HFFc6 (cell line): Measurements from ENCODE around the gene HOXA4. TPM values are rescaled to one million over a fixed set of nuclear protein-coding genes. Genes with fewer than 3 reads are reported as not detected.

Experiments used
- DNase-seq: peaks from one replicate; pipeline ENCODE4 v3.0.0-alpha.2; 2018
- H3K27ac Mint-ChIP-seq: 2 replicates; pipeline ENCODE4 v1.8.0; 2020; ENCODE audit warnings: mild to moderate bottlenecking, mixed read lengths
- H3K27me3 Mint-ChIP-seq: 2 replicates; pipeline ENCODE4 v1.8.0; 2021; ENCODE audit warnings: mild to moderate bottlenecking, moderate library complexity, mixed read lengths; ENCODE audit not compliant: insufficient read depth
- H3K36me3 Mint-ChIP-seq: 2 replicates; pipeline ENCODE4 v1.8.0; 2021; ENCODE audit warnings: low read depth, mixed read lengths
- H3K4me1 Mint-ChIP-seq: 2 replicates; pipeline ENCODE4 v1.8.0; 2020; ENCODE audit warnings: low read depth, mixed read lengths
- H3K4me3 Mint-ChIP-seq: 2 replicates; pipeline ENCODE4 v1.8.0; 2020; ENCODE audit warnings: mild to moderate bottlenecking, moderate library complexity, mixed read lengths
- H3K9me3 Mint-ChIP-seq: 2 replicates; pipeline ENCODE4 v1.8.0; 2020; ENCODE audit warnings: mild to moderate bottlenecking, mixed read lengths
- total RNA-seq, 6 experiments: library from RNA; stranded (reverse); fragmentation: NEBNext Ultra II Directional; extraction: Animal tissue kit (Norgen Biotek cat#: 25700); gene quantifications; 2 replicates in 1 of 6; 3 replicates in 5 of 6; pipeline ENCODE4 v1.2.3, GENCODE V29; 2021
- TF ChIP-seq, protein P1 (sequence below): fragments of 200-600 bp; sonication (generic); IDR thresholded peaks from 2 replicates; pipeline ENCODE4 v1.5.0; 2021; ENCODE audit warnings: antibody characterized with exemption, mild to moderate bottlenecking

Gene HOXA4
- total RNA-seq, 6 experiments from 2014 or later: 0.38 to 1.0 (median 0.47) TPM

DNA sequence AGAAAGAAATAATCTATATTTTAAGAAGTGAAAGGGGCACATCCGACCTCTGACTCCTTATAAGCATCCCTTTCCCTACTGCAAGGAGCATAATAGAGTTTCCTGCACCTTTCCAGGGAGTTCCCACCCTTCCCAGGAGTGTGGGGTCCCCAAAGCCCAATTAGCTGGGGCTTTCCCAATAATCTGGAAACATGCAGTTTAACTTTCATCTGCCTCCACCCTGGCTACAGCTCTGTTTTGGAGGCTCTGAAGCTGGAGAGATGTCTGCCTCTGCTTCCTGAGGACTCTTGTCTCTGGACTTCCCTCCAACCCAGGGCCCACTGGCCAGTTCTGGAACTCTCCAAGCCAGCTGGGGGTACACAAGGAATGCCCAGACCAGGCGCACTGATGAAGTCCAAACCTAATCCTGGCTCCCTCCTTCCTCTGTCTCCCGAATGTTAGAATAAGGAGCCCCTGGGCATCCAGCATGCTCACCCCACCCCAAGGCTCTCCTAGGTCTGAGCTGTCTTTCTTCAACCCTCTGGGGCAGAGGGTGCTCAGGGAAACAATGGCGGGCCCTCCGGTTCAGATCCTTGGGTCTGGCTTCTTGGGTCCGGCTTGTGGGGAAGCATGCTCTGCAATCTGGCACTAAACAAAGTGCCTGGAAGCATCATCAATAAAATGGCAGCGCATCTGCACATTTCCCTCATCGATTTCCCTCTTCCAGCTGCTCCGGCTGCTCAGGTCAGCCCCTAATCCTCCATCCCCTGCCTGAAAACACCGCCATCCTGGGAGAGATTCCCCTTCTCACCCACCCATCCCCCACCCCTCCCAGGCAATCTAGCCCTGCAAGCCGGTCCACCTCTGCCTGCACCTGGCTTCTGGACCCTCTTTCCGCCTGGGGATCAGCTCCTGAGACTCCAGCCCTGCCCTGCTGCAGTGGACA is 13.3 kb downstream of the HOXA4 start:
- no peak overlapping the region for H3K4me3 Mint-ChIP-seq
- H3K4me1 Mint-ChIP-seq: peaks cover 15% of the 10 kb centered on the region
- H3K9me3 Mint-ChIP-seq: no peaks in the 10 kb centered on the region
- DNase-seq: no peak
- no peak overlapping the region for H3K27ac Mint-ChIP-seq
- H3K36me3 Mint-ChIP-seq: no peaks in the 10 kb centered on the region; the same call in 1 of the 2 replicates
- TF ChIP-seq, protein P1, sequence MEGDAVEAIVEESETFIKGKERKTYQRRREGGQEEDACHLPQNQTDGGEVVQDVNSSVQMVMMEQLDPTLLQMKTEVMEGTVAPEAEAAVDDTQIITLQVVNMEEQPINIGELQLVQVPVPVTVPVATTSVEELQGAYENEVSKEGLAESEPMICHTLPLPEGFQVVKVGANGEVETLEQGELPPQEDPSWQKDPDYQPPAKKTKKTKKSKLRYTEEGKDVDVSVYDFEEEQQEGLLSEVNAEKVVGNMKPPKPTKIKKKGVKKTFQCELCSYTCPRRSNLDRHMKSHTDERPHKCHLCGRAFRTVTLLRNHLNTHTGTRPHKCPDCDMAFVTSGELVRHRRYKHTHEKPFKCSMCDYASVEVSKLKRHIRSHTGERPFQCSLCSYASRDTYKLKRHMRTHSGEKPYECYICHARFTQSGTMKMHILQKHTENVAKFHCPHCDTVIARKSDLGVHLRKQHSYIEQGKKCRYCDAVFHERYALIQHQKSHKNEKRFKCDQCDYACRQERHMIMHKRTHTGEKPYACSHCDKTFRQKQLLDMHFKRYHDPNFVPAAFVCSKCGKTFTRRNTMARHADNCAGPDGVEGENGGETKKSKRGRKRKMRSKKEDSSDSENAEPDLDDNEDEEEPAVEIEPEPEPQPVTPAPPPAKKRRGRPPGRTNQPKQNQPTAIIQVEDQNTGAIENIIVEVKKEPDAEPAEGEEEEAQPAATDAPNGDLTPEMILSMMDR: no peak
- peaks cover 22% of the 10 kb centered on the region for H3K27me3 Mint-ChIP-seq

DNA sequence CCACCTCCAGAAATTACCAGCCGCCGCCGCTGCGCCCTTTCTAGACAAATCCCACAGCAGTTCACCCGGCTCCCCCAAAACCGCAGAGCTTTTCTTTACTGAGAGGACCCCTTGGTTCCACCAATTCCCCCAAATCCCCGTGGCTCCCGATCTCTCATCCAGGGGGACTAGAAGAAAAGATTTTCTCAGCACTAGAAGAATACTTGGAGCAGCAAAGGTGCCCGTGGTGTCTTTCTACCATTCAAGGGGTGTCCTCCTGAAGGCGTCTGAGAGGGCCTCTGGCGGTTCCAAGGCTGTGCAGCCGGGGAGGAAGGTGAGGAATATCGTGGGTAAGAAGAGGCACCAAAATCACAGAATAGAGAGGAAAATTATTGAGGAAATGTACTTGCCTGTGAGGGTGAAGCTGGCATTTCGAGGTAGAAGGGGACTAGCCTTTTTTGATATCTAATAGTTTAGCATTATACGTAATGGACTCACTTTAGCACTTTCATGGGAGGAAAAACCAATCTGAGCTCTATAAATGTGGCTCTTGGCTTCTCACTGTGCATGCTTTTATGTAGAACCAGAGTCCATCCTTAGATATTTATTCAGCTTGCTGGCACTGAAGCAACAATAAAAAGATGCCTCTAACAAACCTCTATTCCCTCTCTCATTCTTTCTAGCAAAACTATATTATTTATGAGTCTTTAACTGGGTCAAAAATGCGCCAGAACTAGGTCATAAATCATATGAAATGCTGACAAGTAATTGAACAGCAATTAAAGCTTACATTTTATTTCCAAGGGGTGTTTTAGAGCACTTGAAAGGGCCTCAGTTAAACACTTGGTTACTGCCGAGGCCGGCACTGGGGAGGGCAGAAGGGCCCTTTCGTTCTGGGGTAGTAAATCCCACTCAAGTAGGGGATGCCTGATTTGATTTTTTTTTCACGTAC is 14.3 kb downstream of the HOXA4 start:
- TF ChIP-seq, protein P1: no peak
- no peak overlapping the region for H3K27ac Mint-ChIP-seq
- peaks cover 23% of the 10 kb centered on the region for H3K4me1 Mint-ChIP-seq
- no peaks in the 10 kb centered on the region; the same call in 1 of the 2 replicates for H3K36me3 Mint-ChIP-seq
- peaks cover 22% of the 10 kb centered on the region for H3K27me3 Mint-ChIP-seq
- no peaks in the 10 kb centered on the region for H3K9me3 Mint-ChIP-seq
- no peak overlapping the region for H3K4me3 Mint-ChIP-seq
- DNase-seq: no peak

DNA sequence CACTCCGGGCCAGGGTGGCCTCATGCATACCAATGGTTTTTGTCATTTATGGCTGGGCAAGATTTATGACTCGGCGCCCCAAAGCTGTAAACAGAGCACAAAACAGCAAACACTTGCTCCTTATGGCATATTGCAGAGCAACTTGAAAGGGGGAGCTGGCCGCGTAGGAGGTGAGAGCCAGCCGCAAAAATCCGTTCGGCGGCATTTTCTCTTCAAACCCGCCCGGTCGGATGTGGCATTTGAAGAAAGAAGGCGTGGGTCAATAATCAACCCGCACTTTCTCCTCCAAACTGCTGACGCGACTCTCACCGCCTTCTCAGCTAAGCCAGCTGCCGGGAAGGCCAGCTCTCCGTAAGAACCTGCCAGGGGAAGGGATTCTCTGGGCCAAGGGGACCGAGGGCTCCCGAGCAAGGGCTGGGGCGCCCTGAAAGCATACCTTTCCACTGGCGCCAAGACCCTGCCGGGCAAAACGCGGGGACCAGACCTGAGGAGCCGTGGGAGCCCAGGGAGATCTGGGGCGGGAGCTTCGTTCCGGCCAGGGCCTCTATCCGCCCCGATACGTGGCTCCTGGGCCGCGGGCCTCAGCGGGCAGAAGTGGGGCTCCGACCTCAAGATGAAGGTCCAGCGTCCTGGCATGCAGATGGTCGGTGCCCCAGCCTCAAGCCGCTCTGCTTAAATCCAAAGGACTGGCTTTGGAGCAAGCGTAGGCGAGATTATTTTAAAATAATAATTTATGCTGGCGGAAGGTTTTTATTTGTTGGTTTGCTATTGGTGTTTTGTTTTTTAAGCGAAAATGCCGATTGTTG is 15.1 kb downstream of the HOXA4 start:
- no peaks in the 10 kb centered on the region for H3K9me3 Mint-ChIP-seq
- DNase-seq: peak; percentile 67
- TF ChIP-seq, protein P1: no peak
- peak overlapping the region; percentile 64 for H3K4me3 Mint-ChIP-seq
- H3K36me3 Mint-ChIP-seq: no peaks in the 10 kb centered on the region; the same call in 1 of the 2 replicates
- peak overlapping the region; percentile 42; the same call in 1 of the 2 replicates for H3K27ac Mint-ChIP-seq
- peaks cover 22% of the 10 kb centered on the region for H3K27me3 Mint-ChIP-seq
- peaks cover 31% of the 10 kb centered on the region for H3K4me1 Mint-ChIP-seq

DNA sequence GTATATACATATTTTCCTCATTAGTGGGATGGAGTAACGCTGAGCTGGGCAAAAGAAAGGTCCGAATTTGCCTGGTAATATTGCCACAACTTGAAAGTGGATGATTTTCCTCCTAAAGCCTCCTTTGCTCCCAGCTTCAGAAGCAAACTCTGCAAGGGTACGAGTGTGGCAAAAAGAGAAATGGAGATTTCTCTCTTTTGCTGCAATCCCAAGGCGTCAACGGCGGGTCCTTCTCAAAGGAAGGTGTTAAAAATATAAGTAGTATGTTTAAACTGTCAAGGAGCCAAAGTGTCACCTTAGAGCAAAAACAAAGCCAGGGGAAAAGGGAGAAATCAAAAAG is 15.7 kb downstream of the HOXA4 start:
- Mint-ChIP-seq H3K27ac (no peak overlapping the region), H3K4me3 (peak overlapping the region; percentile 64), H3K9me3 (no peaks in the 10 kb centered on the region), H3K27me3 (peaks cover 22% of the 10 kb centered on the region), H3K36me3 (no peaks in the 10 kb centered on the region; the same call in 1 of the 2 replicates), H3K4me1 (peaks cover 31% of the 10 kb centered on the region)
- no peak for DNase-seq
- TF ChIP-seq, protein P1: no peak
